HG03095 (cell line): ENCODE measurements around the gene PMF1.
A peak's percentile ranks its signal among the peaks of the same experiment; 100 is the strongest.
"Not testable (repeated sequence)": the region's sequence is repeated elsewhere in the genome, so short reads cannot be mapped to it uniquely, and the experiment has no call there.

ENCODE experiments used
- ATAC-seq: cut with Tn5 transposase; IDR thresholded peaks from one replicate; pipeline ENCODE4 v1.9.1; 2021; ENCODE audit warnings: moderate library complexity; ENCODE audit not compliant: unreplicated experiment

Gene PMF1

GRCh38 chr1:156195853-156196252, 17.0 kb upstream of the PMF1 start:
- ATAC-seq: no peak

DNA sequence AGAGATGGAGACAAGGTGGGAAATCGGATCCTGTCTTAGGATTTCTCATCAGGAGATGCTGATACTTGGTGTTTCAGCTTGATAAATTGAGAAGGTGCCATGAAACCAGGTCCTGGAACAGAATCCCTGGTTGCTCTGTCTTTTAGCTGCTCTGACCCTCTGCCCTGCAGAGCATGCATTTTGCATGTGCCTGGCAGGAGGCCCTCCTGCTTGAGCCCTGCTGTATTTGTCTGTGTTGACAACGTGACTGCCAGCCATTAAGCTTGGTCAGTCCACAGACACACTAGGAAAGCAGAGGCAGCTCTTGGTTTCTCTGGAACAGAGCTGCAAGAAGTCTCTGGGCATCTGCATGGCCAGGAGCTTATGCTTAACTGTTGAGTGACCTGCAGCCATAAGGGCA, 16.4 kb upstream of the PMF1 start:
- no peak for ATAC-seq

DNA sequence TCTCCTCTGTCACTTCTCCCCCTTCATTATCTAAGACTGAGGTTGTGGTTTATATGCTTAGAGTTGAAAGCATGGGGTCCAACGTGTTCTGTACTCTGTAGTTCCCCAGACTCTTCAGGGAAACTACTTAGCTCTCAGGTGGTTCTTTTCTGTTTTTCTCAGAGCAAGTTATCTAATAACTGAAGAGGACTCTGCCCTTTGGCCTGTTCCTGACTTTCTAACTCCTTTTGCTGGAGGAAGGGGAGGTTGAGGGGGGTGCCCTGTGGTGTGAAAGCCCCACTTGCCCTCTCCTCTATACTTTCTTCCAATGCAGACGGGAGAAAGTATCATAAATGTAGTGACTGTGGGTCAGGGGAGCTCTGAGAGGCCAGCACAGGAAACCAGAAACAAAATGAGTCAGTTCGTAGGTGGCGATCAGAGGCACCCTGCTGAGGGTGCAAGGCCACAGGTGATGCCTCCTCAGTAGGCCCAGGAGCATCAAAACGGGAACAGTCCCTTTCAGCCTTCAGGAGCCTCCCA, 13.9 kb upstream of the PMF1 start:
- ATAC-seq: no peak

DNA sequence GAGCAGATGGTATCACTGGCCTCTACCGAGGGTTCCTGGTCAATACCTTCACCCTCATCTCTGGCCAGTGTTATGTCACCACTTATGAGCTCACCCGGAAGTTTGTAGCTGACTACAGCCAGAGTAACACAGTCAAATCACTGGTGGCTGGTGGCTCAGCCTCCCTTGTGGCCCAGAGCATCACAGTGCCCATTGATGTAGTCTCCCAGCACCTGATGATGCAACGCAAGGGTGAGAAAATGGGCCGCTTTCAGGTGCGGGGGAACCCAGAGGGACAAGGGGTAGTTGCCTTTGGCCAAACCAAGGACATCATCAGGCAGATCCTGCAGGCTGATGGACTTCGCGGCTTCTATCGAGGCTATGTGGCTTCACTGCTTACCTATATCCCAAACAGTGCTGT, 12.8 kb upstream of the PMF1 start:
- no peak for ATAC-seq

DNA sequence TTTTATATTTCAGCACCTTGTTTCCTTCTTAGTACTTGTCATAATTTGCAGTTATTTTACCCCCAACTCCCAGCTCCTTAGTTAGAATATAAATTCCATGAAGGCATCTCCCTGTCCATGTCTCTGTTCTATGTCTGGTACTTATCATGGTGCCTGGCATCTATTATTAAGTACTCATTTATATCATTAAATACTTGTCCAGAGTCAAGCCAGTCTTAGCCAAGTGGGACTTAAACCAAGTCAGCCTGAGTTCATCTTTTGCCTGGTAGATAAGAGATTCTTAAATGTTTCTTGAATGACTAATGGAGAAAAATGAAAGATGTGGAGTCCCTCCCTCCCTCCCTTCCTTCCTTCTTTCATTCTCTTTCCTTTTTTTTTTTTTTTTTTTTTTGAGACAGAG, 9.5 kb upstream of the PMF1 start:
- no peak for ATAC-seq

GRCh38 chr1:156204686-156205085, 8.1 kb upstream of the PMF1 start:
- ATAC-seq: no peak

- ATAC-seq: no peak
Observed at GRCh38 chr1:156211243-156211642, 1.6 kb upstream of the PMF1 start.

DNA sequence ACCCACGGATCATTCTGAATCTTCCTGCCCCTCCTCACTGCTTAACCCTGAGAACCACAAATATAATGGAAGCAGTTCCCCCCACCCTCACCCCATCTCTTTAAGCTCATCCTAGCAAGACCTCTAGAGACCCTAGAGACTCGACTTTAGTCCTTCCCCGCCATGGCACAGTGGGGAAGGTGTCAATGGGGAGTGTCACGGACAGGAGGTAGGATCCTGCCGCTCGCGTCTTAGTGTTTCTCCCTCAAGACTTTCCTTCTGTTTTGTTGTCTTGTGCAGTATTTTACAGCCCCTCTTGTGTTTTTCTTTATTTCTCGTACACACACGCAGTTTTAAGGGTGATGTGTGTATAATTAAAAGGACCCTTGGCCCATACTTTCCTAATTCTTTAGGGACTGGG, 677 bp upstream of the PMF1 start:
- no peak for ATAC-seq

DNA sequence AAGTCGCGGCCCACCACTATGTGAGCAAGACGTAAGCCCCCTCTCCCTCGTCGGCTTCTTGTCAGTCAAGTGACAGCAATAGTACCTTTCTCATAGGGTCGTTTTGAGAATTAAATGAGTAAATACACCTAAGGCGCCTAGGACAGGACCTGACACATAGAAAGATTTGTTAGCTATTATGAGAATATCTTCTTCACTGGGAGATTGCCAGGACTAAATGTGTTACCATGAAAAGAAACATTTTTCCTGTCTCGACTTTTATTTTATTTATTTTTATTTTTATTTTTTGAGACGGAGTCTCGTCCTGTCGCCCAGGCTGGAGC, 798 bp downstream of the PMF1 start:
- no peak for ATAC-seq

- no peak for ATAC-seq
Observed at GRCh38 chr1:156214024-156214748, 1.4 kb downstream of the PMF1 start.

- not testable (repeated sequence) for ATAC-seq
Observed at GRCh38 chr1:156216361-156217086, 3.7 kb downstream of the PMF1 start.

- ATAC-seq: no peak
Observed at GRCh38 chr1:156217871-156218270, 5.1 kb downstream of the PMF1 start.

GRCh38 chr1:156220226-156220625, 7.4 kb downstream of the PMF1 start:
- no peak for ATAC-seq

DNA sequence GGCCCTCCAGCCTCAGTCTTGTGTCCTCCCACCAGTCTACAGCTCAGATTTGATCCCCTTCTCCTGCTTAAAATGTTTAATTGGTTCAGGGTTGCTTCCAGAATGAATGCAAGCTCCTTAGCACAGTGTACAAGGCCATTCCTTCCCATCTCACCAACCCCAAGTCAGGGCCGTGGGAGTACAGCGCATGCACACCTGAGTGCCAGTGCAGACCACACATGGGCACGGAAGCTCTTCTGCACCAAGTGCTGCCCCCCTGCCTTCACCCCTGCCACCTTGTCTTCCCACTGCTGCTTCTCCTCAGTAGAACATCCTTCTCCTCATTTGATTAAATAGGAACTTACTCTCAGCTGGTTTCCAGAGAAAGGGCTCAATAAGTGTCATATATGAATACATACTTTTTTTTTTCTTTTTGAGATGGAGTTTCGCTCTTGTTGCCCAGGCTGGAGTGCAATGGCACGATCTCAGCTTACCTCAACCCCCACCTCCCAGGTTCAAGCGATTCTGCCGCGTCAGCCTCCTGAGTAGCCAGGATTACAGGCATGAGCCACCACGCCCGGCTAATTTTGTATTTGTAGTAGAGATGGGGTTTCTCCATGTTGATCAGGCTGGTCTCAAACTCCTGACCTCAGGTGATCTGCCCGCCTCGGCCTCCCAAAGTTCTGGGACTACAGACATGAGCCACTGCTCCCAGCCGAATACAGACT, 9.3 kb downstream of the PMF1 start:
- no peak for ATAC-seq

DNA sequence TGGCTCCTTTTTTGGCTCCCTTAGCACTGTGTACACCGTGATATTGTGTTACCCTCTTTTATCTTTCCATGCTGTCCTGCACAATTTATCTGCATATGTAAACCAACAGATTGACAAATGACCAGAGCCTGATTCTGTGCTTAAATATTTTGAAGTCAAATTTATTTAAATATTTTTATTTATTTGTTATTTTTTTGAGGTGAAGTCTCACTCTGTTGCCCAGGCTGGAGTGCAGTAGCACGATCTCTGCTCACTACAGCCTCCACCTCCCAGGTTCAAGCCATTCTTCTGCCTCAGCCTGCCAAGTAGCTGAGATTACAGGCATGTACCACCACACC, 12.8 kb downstream of the PMF1 start:
- no peak for ATAC-seq

GRCh38 chr1:156226116-156226538, 13.3 kb downstream of the PMF1 start:
- peak; percentile 55 for ATAC-seq

DNA sequence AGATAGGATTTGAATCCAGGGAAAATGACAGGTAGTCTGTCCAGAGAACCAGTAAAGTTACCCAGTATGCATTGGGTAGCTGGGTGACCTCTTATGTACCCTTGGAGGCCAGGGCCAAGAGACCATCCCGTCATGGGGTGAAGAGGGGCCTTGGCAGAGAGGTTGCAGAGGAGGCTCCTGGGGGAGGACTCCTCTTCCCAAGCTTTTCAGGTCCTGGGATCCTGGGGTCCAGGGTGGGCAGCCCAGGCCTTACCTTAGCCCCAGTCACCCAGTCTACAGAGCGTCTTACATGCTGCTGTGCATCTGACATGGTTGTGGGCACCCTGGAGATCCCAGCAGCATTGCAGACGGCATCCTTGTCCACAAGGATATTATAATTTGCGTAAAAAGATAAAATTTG, 14.0 kb downstream of the PMF1 start:
- ATAC-seq: no peak

- ATAC-seq: no peak
Observed at GRCh38 chr1:156228501-156228900, 15.7 kb downstream of the PMF1 start.

- no peak for ATAC-seq
Observed at GRCh38 chr1:156229809-156230472, 17.1 kb downstream of the PMF1 start.

- no peak for ATAC-seq
Observed at GRCh38 chr1:156230473-156230837, 17.6 kb downstream of the PMF1 start.

DNA sequence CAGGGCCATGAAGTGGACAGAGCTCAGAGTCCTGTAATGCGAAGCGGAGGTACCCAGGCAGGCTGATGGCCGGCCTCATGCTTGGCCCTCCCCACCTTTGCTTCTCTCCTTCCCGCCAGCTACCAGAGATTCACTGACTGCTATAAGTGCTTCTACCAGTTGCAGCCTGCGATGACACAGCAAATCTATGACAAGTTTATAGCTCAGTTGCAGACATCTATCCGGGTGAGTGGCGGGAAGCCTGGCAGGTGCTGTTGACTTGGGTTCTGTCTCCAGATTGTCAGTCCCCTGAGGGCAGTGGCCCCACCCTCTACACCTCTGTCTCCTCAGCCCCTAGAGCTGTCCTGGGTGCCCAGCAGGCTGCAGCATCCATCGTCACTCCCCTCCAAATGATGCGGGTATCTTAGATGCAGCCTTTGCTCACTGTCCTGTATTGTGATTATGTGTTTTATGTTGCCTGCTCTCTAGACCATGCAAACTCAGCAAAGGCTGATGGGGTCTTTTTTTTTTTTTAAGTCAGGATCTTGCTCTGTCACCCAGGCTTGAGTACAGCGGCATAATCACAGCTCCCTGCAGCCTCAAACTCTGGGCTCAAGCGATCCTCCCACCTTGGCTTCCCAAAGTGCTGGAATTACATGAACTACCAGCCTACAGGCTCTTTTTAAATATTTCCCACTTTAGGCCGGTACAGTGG, 19.5 kb downstream of the PMF1 start:
- ATAC-seq: no peak
